ENCODE data around the gene TRNT1.

GRCh38 chr3:3189961-3190360 lies 63.2 kb downstream of the TRNT1 start:
- no peak for TF ChIP-seq LEF1 (IDR thresholded peaks at IDR 0.05; ENCODE audit: borderline replicate concordance)
- no peak for TF ChIP-seq TARDBP (IDR thresholded peaks at IDR 0.05)
- no peak for TF ChIP-seq SUZ12 (IDR thresholded peaks at IDR 0.05)
- no peak for TF ChIP-seq NFRKB (IDR thresholded peaks at IDR 0.05)
- TF ChIP-seq SP1 (IDR thresholded peaks at IDR 0.05): no peak
- TF ChIP-seq BHLHE40 (IDR thresholded peaks at IDR 0.05; ENCODE audit: borderline replicate concordance): no peak
- no peak for TF ChIP-seq HDGF (IDR thresholded peaks at IDR 0.05; ENCODE audit: borderline replicate concordance)

Measured in HEK293T (cell line).